HUDEP-2 (cell line): ENCODE data around the gene ZG16B.

Source experiments
- DNase-seq, 76 experiments: peaks; one replicate each; lab custom pipeline; 2025; ENCODE audit not compliant: unreplicated experiment in 76 of 76; lab: John Stamatoyannopoulos, UW

Gene ZG16B

GRCh38 chr16:2822496-2822895 lies 7.6 kb upstream of the ZG16B start:
- no peak for DNase-seq

- DNase-seq, result no peak
These were observed 5.5 kb upstream of the ZG16B start for GRCh38 chr16:2824626-2825025.

DNA sequence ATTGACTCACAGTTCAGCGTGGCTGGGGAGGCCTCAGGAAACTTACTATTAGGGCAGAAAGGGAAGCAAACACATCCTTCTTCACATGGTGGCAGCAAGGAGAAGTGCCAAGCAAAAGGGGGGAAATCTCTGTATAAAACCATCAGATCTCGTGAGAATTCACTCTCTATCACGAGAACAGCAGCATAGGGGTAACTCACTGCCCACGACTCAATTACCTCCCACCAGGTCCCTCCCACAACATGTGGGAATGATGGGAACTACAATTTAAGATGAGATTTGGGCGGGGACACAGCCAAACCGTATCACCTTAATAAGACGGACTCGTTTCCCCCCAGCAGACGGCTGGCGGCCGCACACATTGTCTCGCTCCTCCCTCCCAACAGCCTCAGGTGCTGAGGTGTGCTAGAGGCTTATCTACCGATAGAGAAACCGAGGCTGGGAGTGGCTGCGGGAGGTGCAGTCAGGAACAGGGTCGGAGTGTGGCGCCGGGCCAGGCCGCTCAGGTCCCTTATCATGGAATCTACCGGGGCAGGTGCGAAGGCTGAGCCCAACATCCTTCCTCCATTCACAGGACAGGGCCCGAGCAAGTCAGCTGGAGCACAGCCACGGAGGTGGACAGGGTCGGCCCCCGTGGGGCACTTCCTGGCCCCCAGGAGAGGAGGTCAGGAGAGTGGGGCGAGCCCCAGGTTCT lies 4.9 kb upstream of the ZG16B start:
- no peak for DNase-seq

GRCh38 chr16:2825906-2826305 lies 4.2 kb upstream of the ZG16B start:
- no peak for DNase-seq

DNA sequence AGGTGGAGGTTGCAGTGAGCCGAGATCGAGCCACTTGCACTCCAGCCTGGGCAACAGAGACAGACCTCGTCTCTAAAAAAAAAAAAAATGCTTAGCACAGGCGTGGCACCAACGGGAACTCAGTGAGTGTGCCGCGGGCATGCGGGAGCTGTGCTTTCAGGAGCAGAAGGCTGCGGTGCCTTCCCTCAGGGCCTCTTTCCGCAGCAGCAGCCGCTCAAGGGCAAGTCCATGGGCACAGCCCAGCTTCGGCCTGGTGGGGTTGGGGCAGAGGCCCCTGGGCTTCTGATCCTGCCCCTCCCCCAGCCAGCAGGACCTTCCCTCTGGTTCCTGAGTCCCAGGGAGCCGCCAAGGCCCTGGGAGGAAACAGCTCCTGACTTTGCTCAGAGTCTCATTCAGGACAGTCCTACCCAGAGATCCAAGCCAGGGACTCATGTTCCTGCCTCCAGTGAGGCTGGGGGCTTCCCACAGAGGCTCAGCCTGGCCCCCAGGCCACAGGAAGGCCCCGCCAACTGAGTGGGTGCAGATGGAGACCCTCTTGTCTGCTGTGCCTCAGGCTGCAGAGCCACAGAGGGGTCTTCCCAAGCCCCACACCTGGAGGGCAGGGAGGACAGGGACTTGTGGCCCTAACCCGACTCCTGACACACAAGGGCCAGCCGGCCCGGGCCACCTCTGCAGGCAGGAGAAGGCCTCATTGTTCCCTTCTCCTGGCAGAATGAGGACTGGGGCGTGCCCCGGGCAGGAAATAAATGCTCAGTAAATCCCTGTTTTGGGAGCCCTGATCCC lies 3.3 kb upstream of the ZG16B start:
- DNase-seq, result no peak

DNA sequence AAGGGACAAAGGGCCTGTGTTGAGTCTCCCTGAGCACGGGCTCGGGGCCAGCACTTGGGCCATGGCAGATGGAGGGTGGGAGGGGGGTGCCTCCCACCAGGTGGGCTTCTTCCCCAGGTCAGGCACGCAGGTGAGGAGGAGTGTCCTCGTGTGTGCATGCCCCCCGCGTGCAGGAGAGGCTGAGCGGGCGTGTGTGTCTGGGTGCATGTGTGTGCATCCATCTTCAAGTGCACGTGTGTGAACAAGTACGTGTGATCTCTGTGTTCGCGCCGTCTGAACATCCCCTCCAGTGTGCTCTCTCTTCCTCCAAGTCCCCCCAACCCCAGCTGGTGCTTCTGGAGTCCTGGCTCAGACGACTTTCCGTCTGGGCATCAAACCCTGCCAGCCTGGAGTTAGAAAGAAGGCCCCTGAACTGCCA lies 2.7 kb upstream of the ZG16B start:
- no peak for DNase-seq

- no peak for DNase-seq
These were observed 2.1 kb upstream of the ZG16B start for GRCh38 chr16:2827831-2828520.

DNA sequence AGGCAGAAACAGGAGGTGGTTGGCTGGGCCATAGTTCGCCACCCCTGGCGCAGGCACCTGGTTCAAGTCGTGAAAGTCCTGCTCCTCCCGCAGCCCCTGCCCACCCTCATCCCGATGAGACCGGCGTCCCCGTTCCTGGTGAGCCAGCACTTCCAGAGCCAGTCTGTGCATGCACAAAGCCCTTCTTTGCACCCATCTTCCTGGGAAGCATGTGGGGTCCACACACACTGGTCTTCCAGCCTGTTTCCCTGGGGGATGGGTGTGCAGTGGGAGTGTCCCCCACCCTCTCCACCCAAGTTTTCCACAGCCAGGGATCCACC lies 1.6 kb upstream of the ZG16B start:
- no peak for DNase-seq

GRCh38 chr16:2828876-2829430 lies 1.1 kb upstream of the ZG16B start:
- DNase-seq, result no peak

- no peak for DNase-seq
These were observed 222 bp downstream of the ZG16B start for GRCh38 chr16:2830355-2830695.

DNA sequence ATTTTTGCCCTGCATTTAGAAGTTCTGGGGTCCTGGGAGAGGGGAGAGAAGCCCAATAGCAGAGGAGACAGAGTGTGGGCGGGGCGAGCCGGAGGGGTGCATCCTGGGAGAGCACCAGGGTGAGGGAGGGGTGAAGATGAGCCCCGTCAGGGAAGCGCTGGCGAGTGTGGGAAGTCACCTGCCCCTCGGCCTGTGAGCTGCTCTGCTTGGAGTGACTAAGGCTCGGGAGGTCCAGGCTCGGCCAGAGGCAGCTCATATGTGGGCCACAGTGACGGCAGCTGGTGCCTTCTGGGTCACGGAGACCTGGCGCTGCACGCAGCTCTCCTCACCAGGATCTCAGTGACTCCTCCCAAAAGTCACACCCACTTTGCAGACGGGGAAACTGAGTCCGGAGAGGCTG lies 1.1 kb downstream of the ZG16B start:
- no peak for DNase-seq

DNA sequence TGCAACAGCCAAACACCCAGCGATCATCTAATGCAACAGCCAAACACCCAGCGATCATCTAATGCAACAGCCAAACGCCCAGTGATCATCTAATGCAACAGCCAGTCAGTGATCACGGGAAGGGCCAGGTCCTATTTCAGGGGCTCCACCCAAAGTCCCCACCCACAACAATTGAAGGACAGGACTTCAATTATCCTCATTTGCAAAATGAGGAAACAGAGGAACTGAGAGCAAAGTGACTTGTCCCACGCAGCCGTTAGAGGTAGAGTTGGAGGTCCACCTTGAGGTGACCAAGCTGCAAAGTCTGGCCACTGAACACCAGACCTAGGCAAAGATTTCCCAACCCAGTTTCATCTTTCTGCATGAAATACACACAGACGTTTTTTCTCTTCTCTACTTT lies 3.7 kb downstream of the ZG16B start:
- DNase-seq, result no peak

GRCh38 chr16:2834968-2835367 lies 4.9 kb downstream of the ZG16B start:
- DNase-seq, result no peak

DNA sequence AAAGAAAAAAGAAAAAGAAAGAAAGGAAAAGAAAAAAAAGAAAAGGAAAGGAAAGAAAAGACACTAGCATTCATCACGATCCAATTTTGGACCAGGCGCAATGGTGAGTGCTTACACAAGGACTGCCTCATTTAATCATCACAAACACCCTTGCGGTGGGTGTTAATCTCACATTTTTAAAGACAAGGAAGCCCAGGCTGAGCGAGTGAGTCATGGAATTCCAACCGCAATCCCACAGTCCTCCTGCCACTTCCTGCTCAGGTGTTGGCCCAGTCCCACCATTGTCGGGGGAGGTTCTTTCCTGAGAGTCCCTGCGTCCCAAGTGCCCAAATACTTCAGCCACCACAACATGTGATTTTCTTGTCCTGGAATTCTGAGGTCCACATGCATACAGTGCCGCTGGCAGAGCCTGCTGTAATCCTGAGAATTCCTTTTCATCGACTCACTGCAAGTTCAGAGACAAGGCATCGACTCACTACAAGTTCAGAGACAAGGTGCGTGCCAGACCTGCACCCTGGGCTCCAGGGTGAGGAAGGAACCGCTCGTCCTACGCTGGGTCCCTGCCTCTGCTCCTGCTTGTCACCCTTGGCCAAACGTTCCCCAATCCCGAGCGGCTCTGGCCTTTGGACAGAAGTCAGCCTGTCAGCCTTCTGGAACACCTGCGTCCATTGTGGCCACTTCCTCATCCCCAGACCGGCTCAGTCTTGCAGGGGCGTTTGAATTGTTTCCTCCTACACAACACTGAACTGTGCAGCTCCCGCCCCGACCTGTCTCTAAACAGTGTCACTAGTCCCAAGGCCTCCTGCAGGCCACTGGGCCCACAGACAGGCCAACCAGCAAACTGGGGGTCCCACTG lies 5.8 kb downstream of the ZG16B start:
- DNase-seq, result no peak

DNA sequence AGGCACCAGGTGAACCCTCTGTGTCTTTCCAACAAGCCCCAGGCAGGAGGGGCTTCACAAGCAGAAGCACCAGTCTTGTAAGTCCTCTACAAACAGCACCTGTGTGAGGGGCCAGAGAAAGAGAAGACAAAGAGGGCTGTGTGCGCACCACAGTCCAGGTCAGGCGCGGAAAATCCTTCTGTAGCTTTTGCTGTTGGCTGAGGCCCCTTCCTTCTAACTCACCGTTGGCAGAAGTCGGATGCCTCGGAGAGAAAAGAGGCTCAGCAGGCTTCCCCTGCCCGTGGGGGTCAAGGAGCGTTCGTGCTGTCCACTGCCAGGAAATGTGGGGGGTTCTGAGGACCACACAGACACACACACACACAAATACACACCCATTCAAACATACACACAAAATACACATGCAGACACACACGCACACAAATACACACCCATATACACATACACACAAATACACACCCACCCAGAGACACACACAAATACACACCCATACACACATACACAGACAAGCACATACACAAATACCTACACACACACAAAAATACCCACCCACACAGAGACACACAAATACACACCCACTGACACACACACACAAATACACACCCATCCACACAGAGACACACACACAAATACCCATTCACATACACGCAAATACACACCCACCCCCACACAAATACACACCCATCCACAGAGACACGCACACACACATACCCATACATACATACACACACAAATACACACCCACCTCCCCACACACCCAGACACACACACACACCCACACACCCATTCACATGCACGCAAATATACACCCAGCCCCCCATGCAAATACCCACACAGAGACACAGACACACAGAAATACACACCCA lies 6.8 kb downstream of the ZG16B start:
- DNase-seq, result no peak

DNA sequence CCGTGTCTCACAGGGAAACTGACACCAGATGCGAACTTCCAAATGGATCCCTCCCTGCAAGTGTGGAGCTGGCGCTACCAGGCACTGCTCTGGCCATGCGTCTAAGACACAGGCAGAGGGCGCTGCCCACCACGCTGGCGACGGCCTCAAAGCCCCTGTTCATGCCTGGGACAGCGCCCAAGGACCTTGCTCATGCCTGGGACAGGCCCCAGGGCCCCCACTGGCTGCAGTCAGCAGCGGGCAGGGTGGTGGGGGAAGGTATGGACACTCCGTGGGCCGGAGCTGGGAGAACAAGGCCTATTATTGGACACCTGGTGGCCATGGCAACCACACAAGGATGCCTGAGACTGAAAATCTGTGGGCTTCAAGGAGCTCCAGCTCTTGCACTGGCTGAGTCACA lies 8.8 kb downstream of the ZG16B start:
- peak in 45 of 76 experiments; percentile 2 to 66 (median 31) for DNase-seq

DNA sequence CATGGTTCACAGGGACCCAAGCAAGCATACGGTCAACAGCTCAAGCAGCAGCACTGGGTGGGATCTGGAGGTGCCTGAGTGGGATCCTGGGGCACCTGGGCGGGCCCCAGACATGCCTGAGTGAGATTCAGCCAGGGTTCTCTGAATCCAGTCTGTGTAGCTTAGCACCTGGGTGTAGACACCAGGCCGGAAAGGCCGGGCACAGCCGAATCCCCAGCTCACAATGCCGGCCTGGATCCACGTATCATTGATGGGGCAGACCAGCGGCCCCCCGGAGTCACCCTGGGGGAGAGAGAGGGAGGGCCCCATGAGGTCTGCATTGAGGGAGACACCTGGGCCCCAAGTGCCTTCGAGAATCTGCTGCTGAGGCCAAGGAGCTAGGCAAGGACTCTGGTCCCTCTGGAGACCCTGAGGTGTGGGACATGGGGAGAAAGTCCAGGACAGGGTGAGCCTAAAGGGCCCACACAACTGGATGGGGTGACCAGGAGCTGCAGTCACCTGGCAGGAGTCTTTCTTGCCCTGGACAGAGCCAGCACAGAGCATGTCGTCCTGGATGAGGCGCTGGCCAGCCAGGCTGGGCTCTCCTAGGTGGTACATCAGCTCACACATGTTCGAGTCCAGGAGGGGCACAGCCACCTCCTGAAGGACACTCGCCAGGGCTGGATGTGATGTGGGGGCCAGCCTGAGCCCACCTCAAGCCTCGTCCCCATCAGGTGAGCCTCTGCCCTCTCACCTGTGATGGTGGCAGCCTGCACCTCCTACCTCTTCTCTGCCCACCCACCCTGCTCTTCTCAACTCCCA lies 9.7 kb downstream of the ZG16B start:
- DNase-seq, result no peak

DNA sequence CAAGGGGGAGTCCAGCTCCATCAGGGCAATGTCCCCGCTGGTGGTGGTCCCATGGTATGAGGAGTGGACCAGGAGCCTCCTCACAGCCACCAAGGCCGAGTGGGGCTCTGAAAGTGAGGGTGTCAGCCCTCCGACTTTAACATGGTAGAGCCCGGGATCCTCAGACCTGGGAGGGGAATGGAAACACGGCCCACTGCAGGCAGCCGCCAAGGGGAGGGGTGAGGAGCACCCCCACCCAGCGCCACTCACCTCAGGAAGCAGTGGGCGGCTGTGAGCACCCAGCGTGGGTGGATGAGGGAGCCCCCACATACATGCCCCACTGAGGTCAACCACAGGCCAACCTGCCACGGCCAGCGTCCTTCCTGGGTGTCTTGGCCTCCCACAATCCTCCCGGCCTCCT lies 10.8 kb downstream of the ZG16B start:
- DNase-seq, result no peak
